SK-N-SH (cell line): ENCODE measurements around the gene PCNX1.

Experiments
- EP300 ChIP-seq, 2 experiments: IDR thresholded peaks; 2 replicates each; pipeline versions ENCODE4 v1.4.0 to v1.6.1; 2012; ENCODE audit warnings: borderline replicate concordance in 1 of 2, low read depth in 1 of 2, low read length in 1 of 2
- JUND ChIP-seq: IDR thresholded peaks from 2 replicates; pipeline ENCODE4 v1.4.0; 2012
- NRF1 ChIP-seq: IDR thresholded peaks from 2 replicates; pipeline ENCODE4 v1.6.1; 2012; ENCODE audit warnings: low read depth, mild to moderate bottlenecking, low read length
- RFX5 ChIP-seq: IDR thresholded peaks from 2 replicates; pipeline ENCODE4 v1.6.1; 2012; ENCODE audit warnings: mild to moderate bottlenecking, improper control_type of control experiment, low read length

GRCh38 chr14:70871001-70871400 lies 36.3 kb upstream of the PCNX1 start:
- no peak for TF ChIP-seq RFX5
- TF ChIP-seq NRF1 = no peak
- TF ChIP-seq JUND = no peak
- no peak for TF ChIP-seq EP300 (IDR thresholded peaks at IDR 0.05; ENCODE audit: borderline replicate concordance in 1 of 2, low read depth in 1 of 2, low read length in 1 of 2)
